ENCODE results near the gene PLEKHH2.
"Not testable (repeated sequence)": the region's sequence is repeated elsewhere in the genome, so short reads cannot be mapped to it uniquely, and the experiment has no call there.

The PLEKHH2 gene

GRCh38 chr2:43637030-43637803, at the start of gene PLEKHH2:
PLEKHH2 (plus strand) TSS chr2:43637260; CDS start chr2:43644674, 7,414 bp downstream.
- DNase-seq = peak; percentile 88

DNA sequence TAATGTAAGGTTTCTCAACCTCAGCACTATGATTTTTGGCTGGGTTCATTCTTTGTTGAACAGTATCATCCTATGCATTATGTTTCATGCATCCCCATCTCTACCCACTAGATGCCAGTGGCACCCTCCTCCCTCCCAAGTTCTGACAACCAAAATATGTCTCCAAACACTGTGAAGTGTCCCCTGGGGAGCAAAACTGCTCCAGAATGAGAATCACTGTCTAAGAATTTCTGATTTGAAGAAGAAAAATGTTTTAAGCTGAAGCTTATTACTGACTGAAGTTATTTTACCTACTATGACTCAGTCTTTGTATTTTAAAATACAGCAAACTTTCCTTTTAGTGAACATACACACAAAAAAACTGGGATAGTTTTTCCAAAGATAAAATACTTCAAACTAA, 44.6 kb upstream of the PLEKHH2 start:
- DNase-seq = peak; percentile 93

DNA sequence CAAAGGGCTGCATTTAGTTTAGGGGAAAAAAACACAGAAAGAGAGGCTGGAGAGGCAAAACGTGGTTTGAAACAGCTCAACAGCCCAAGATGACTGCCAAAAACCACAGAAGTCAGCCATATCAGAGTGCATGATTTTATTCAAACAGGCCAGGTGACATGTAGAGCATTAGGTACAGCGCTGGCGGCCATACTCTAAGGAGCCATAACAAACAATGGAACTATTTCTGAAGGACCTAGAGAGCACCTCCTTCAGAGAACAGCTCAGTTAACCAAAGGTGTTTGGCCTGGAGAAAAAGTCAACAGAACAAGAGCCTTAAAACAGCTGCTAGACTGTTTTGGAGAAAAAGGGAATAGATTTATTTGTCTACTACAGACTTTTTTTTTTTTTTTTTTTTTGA, 43.8 kb upstream of the PLEKHH2 start:
- no peak for DNase-seq

DNA sequence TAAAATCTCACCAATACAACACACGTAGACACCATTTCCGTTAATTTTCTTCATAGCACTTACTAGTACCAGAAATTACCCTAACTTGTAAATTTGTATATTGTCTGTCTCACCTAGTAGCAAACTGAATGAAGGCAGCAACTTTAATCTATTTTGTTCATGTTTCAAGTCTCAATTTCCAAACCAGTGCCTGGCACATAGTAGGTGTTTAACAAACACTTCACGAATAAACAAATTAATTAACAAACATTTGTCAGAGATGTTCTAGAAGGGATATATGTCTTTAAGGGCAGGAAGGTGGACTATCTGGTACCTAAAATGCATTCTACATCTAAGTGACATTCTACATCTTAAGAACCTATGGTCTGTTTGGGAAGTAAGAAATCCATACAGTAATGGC, 42.2 kb upstream of the PLEKHH2 start:
- no peak for DNase-seq

DNA sequence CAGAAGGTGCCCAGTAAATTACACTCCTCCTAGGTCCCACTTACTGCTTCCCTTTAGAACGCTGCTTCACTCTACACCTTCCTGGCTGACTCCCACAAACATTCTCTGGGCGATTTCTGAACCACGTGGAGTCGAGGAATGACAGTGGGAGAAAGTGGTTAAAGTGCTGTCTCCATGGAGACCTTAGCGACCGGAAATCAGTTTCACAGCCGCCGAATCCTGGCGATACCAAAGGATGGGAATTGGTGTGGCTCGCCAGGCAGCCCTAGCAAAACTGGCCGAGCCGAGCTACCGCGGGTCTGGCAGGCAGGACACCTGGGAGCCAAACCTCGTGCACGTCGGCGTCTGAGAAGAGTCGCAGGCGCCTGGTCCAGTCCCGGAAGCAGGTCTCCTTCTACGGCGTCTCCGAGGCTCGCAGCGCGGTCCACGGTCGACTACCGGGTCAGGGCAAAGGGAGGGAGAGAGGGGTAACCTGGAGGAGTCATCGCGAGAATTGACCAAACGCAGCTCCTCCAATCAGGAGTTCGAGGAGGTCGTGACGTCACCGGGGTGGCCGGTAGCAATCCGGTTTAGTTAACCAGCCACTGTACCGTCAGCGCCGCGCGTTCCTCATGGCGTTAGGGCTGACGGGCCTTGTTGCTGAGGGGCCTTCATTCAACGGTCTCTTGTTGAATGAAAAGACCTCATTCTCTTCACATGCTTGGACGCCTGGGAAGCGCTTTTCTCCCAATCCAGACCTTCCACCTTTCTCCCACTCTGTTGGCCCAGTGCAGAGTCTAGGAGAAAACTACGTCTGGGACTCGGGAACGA, 41.3 kb upstream of the PLEKHH2 start, which contains the start of gene THADA:
Gene THADA (minus strand): TSS at position 436 of the 810 bp plus-strand sequence. CDS start 3,646 bp downstream, outside the sequence.
- peak; percentile 99 for DNase-seq

DNA sequence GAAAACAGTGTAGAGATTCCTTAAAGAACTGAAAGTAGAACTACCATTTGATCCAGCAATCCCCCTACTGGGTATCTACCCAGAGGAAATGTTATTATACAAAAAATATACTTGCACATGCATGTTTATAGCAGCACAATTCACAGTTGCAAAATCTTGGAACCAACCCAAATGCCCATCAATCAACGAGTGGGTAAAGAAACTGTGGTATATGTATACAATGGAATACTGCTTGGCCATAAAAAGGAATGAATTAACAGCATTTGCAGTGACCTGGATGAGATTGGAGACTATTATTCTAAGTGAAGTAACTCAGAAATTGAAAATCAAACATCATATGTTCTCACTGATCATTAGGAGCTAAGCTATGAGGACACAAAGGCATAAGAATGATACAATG, 36.5 kb upstream of the PLEKHH2 start:
- DNase-seq = not testable (repeated sequence)

DNA sequence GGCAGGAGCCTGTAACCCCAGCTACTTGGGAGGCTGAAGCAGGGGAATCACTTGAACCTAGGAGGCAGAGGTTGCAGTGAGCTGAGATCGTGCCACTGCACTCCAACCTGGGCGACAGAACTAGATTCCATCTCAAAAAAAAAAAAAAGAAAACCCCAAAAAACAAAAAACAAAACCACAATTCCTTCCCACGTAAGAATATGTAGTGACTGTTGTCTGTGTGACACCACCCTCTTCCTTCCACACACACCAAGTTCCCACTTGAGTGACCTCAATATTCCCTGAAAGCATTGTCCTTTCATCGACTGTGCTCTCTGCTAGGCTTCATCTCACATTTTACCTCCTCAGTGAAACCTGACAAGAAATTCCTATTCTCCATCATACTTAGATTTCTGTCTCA, 32.4 kb upstream of the PLEKHH2 start:
- DNase-seq = no peak

- peak; percentile 47 for DNase-seq
Observed at GRCh38 chr2:43605079-43605655, 31.9 kb upstream of the PLEKHH2 start.

GRCh38 chr2:43605851-43606250, 31.2 kb upstream of the PLEKHH2 start:
- no peak for DNase-seq

- peak; percentile 49 for DNase-seq
Observed at GRCh38 chr2:43609290-43609918, 27.7 kb upstream of the PLEKHH2 start.

DNA sequence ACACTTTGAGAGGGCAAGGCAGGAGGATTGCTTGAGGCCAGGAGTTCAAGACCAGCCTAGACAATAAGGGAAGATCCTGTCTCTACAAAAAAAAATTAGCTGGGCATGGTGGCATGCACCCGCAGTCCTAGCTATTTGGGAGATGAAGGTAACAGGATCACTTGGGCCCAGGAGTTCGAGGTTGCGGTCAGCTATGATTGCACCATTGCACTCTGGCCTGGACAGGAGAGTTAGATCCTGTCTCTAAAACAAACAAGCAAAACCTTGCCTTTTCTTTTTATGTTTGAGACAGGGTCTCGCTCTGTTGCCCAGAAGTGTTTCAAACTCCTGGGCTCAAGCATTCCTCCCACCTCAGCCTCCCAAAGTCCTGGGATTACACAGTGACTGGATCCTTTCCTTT, 26.7 kb upstream of the PLEKHH2 start:
- no peak for DNase-seq

GRCh38 chr2:43611987-43612894, 24.8 kb upstream of the PLEKHH2 start:
- DNase-seq = peak; percentile 69

DNA sequence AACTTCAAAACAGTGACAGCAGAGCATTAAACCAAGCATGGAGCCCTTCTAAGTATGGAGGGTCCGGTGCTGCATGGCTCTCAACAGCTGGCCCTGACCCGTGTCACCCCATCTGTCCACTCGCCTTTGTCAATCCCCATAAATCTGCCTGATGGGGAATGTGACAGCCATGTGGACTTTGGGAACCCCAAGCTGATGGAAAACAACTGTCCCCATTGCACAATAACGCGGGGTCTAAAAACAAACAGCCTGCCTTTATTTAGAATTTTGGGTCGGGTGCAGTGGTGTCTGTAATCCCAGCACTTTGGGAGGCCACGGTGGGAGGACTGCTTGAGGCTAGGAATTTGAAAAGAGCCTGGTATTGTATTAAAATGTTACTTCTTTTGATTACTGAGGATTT, 24.1 kb upstream of the PLEKHH2 start:
- no peak for DNase-seq

- DNase-seq = peak; percentile 26
Observed at GRCh38 chr2:43616967-43617680, 19.9 kb upstream of the PLEKHH2 start.

DNA sequence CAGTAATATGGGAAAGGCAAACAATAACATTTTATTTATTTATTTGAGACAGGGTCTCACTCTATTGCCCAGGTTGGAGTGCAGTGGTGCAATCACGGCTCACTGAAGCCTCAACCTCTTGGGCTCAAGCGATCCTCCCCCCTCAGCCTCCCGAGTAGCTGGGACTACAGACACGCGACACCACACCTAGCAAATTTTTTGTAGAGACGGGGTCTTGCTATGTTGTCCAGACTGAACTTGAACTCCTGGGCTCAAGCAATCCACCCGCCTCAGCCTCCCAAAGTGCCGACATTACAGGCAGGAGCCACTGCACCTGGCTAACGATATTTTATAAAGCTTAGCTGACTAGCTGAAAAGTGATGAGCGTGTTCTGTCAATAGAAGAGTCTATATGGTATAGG, 17.5 kb upstream of the PLEKHH2 start:
- DNase-seq = no peak

DNA sequence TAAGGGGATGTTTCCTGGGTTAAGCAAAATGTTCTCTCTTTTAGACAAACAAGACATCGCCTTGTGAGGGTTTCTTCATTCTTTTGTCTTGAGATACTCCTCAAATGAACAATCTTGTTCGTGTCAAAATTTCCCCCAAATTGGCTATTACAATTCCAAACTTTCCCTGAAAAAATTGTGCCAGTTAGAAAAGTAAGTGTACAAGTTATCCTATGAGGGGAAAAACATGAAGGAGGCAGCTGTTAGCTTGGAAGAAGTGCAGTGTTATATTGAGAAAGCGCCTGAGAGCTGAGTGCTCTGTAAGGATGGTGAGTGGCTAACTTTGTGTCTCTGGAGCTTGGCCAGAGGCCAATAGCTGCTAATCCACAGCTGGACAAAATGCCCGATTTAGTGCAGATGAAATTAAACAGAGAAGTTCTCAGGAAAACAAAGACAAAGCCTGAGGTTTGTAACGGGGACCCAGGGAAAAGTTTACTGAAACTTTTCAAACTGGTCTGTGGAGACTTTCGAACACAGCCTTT, 14.1 kb upstream of the PLEKHH2 start:
- DNase-seq = no peak

GRCh38 chr2:43631618-43632317, 5.3 kb upstream of the PLEKHH2 start:
- DNase-seq = no peak

- DNase-seq = peak; percentile 90
Observed at GRCh38 chr2:43634604-43635306, 2.3 kb upstream of the PLEKHH2 start.

- DNase-seq = not testable (repeated sequence)
Observed at GRCh38 chr2:43636153-43636552, 907 bp upstream of the PLEKHH2 start.

GRCh38 chr2:43636621-43637020, 439 bp upstream of the PLEKHH2 start:
- no peak for DNase-seq

Data from fibroblast of skin of right biceps (primary cell).